Tibial artery (tissue), 4 donors: ENCODE results near the gene GPR137B.

Experiments
- DNase-seq, 2 donors: peaks; one replicate each; pipeline ENCODE4 v3.0.0-alpha.2; 2019
- H3K27ac ChIP-seq, 2 donors: fragments of 200-600 bp; sonication (generic) in 1 of 2; 1 replicate in 1 of 2; 2 replicates in 1 of 2; pipeline ENCODE4 v1.5.1; 2018 to 2019; ENCODE audit warnings: mild to moderate bottlenecking in 1 of 2
- H3K27me3 ChIP-seq, 2 donors: fragments of 200-600 bp; sonication (generic) in 1 of 2; one replicate each; pipeline versions ENCODE4 v1.5.1 to v1.6.0; 2016 to 2019
- H3K36me3 ChIP-seq, 3 donors: fragments of 200-600 bp; sonication (generic) in 2 of 3; one replicate each; pipeline ENCODE4 v1.5.1; 2016 to 2019; ENCODE audit warnings: mild to moderate bottlenecking in 2 of 3
- H3K4me1 ChIP-seq, 4 donors: fragments of 200-600 bp; sonication (generic) in 2 of 4; 1 replicate in 3 of 4; 2 replicates in 1 of 4; pipeline ENCODE4 v1.5.1; 2016 to 2019
- H3K4me3 ChIP-seq, 2 donors: fragments of 200-600 bp; sonication (generic) in 1 of 2; 1 replicate in 1 of 2; 2 replicates in 1 of 2; pipeline ENCODE4 v1.5.1; 2018 to 2019; ENCODE audit warnings: mild to moderate bottlenecking in 2 of 2
- H3K9me3 ChIP-seq, 3 donors: fragments of 200-600 bp; sonication (generic) in 1 of 3; one replicate each; pipeline ENCODE4 v1.5.1; 2016 to 2019
- intact Hi-C: fragments of 100-400 bp; cut with DNase I; formaldehyde crosslinking; loops from one replicate; pipeline ENCODE4 v1.15.0; 2023; ENCODE audit warnings: low total_unique reads
- TF ChIP-seq, protein P1 (sequence below), 2 experiments: fragments of 200-600 bp in 1 of 2; fragments of 450-650 bp in 1 of 2; IDR thresholded peaks; one replicate each; pipeline ENCODE4 v1.5.1; 2017 to 2019; ENCODE audit warnings: antibody characterized with exemption in 2 of 2, mild to moderate bottlenecking in 1 of 2, moderate library complexity in 1 of 2

The GPR137B gene

GRCh38 chr1:236151739-236152424, 9.5 kb downstream of the GPR137B start:
- Histone ChIP-seq H3K9me3 (no peaks in the 10 kb centered on the region), H3K27me3 (no peaks in the 10 kb centered on the region), H3K4me1 (peaks cover 0 to 5% (median 0%) of the 10 kb centered on the region in 4 donors), H3K36me3 (no peaks in the 10 kb centered on the region), H3K4me3 (no peak overlapping the region), H3K27ac (no peak overlapping the region)
- TF ChIP-seq, protein P1, sequence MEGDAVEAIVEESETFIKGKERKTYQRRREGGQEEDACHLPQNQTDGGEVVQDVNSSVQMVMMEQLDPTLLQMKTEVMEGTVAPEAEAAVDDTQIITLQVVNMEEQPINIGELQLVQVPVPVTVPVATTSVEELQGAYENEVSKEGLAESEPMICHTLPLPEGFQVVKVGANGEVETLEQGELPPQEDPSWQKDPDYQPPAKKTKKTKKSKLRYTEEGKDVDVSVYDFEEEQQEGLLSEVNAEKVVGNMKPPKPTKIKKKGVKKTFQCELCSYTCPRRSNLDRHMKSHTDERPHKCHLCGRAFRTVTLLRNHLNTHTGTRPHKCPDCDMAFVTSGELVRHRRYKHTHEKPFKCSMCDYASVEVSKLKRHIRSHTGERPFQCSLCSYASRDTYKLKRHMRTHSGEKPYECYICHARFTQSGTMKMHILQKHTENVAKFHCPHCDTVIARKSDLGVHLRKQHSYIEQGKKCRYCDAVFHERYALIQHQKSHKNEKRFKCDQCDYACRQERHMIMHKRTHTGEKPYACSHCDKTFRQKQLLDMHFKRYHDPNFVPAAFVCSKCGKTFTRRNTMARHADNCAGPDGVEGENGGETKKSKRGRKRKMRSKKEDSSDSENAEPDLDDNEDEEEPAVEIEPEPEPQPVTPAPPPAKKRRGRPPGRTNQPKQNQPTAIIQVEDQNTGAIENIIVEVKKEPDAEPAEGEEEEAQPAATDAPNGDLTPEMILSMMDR (IDR thresholded peaks at IDR 0.05) = no peak
- intact Hi-C loops = no loop called here
- DNase-seq = no peak

DNA sequence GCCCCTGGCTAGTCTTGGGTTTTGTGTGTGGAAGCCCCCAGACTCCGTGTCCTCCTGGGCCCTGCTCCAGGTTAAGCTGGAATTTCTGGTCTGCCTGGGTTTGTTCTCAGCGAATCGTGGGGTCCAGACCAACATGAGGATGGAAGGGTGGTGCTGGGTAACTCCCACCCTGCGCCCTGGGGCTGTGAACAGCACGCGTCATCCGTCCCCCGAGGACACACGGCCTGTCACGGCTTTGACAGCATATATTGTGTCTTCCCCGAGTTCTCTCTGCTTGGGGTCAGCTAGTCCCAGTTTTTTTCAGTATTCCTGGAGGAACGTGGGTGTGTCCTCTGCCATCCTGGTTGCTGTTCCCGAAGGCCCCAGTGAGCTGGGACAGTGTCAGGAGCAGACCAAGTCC, 11.8 kb downstream of the GPR137B start:
- H3K4me3 ChIP-seq = no peak overlapping the region
- no peak for DNase-seq

GRCh38 chr1:236154671-236155398, 12.5 kb downstream of the GPR137B start:
- no peak for DNase-seq
- H3K4me3 ChIP-seq = no peak overlapping the region
- intact Hi-C loops = no loop called here
- TF ChIP-seq, protein P1 (IDR thresholded peaks at IDR 0.05) = no peak
- H3K9me3 ChIP-seq = no peaks in the 10 kb centered on the region
- no peak overlapping the region for H3K27ac ChIP-seq
- H3K27me3 ChIP-seq = no peaks in the 10 kb centered on the region
- H3K36me3 ChIP-seq = no peaks in the 10 kb centered on the region
- peaks cover 0 to under 1% (median 0%) of the 10 kb centered on the region in 4 donors for H3K4me1 ChIP-seq

More for the DNA sequence above, 11.8 kb downstream of the GPR137B start:
- Histone ChIP-seq H3K9me3 (no peaks in the 10 kb centered on the region), H3K4me1 (peaks cover 0 to 5% (median 0%) of the 10 kb centered on the region in 4 donors), H3K36me3 (no peaks in the 10 kb centered on the region), H3K27ac (no peak overlapping the region), H3K27me3 (no peaks in the 10 kb centered on the region)
- TF ChIP-seq, protein P1 (IDR thresholded peaks at IDR 0.05) = no peak
- intact Hi-C loops = no loop called here

GRCh38 chr1:236155399-236155767, 13.0 kb downstream of the GPR137B start:
- Histone ChIP-seq H3K27me3 (no peaks in the 10 kb centered on the region), H3K36me3 (no peaks in the 10 kb centered on the region), H3K27ac (no peak overlapping the region), H3K9me3 (no peaks in the 10 kb centered on the region), H3K4me1 (no peaks in the 10 kb centered on the region), H3K4me3 (no peak overlapping the region)
- no peak for DNase-seq
- TF ChIP-seq, protein P1 (IDR thresholded peaks at IDR 0.05) = no peak
- intact Hi-C loops = no loop called here

DNA sequence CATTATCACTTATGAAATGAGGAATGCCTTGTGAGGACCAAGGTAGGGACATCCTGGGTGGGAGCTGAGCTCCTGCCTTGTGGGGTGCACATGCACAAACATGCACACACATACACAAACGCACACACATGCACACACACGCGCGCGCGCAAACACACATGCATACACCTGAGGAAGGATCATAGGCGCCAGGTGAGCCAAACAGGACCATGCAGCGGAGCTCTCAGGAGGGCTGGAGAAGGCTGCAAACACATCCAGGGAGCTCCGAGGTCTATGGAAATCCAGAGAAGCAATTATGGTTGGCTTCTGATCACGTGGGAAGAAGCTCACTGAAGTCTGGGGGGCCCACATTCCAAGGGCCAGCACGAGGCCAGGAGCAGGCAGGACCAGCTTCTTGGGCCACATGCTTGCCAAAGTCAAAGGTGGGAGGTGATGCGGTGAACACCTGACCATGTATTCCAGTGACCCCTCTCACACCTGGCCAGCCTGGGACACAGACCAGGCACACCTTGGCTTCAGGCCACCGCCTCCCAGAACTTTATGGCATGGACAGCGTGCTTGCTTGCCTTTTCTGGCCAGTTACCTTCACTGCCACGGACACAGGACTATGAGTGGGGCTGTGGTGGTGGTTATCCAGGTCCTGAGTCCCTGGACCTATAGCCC, 13.6 kb downstream of the GPR137B start:
- H3K27ac ChIP-seq = no peak overlapping the region
- intact Hi-C loops = no loop called here

More for the DNA sequence above, 13.6 kb downstream of the GPR137B start:
- Histone ChIP-seq H3K36me3 (peaks cover 0 to 1% (median 0%) of the 10 kb centered on the region in 3 donors), H3K27me3 (no peaks in the 10 kb centered on the region), H3K4me1 (no peaks in the 10 kb centered on the region), H3K4me3 (no peak overlapping the region), H3K9me3 (peaks cover 0 to 1% (median 1%) of the 10 kb centered on the region in 3 donors)
- TF ChIP-seq, protein P1 (IDR thresholded peaks at IDR 0.05) = no peak
- no peak for DNase-seq
